ENCODE measurements around the gene UTS2R.

- TF ChIP-seq, protein P1, sequence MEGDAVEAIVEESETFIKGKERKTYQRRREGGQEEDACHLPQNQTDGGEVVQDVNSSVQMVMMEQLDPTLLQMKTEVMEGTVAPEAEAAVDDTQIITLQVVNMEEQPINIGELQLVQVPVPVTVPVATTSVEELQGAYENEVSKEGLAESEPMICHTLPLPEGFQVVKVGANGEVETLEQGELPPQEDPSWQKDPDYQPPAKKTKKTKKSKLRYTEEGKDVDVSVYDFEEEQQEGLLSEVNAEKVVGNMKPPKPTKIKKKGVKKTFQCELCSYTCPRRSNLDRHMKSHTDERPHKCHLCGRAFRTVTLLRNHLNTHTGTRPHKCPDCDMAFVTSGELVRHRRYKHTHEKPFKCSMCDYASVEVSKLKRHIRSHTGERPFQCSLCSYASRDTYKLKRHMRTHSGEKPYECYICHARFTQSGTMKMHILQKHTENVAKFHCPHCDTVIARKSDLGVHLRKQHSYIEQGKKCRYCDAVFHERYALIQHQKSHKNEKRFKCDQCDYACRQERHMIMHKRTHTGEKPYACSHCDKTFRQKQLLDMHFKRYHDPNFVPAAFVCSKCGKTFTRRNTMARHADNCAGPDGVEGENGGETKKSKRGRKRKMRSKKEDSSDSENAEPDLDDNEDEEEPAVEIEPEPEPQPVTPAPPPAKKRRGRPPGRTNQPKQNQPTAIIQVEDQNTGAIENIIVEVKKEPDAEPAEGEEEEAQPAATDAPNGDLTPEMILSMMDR (IDR thresholded peaks at IDR 0.05 in 4 of 5, conservative IDR thresholded peaks at IDR 0.05 in 1 of 5) = no peak
- no peak for TF ChIP-seq POLR2A (IDR thresholded peaks at IDR 0.05)
Observed at GRCh38 chr17:82328141-82328993, 43.2 kb upstream of the UTS2R start.
